ENCODE measurements around the gene TOMM34.

- TF ChIP-seq, protein P1, sequence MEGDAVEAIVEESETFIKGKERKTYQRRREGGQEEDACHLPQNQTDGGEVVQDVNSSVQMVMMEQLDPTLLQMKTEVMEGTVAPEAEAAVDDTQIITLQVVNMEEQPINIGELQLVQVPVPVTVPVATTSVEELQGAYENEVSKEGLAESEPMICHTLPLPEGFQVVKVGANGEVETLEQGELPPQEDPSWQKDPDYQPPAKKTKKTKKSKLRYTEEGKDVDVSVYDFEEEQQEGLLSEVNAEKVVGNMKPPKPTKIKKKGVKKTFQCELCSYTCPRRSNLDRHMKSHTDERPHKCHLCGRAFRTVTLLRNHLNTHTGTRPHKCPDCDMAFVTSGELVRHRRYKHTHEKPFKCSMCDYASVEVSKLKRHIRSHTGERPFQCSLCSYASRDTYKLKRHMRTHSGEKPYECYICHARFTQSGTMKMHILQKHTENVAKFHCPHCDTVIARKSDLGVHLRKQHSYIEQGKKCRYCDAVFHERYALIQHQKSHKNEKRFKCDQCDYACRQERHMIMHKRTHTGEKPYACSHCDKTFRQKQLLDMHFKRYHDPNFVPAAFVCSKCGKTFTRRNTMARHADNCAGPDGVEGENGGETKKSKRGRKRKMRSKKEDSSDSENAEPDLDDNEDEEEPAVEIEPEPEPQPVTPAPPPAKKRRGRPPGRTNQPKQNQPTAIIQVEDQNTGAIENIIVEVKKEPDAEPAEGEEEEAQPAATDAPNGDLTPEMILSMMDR (conservative IDR thresholded peaks at IDR 0.05; ENCODE audit: low read length) = no peak
- no peak for TF ChIP-seq EZH2phosphoT487 (IDR thresholded peaks at IDR 0.05; ENCODE audit: borderline replicate concordance)
Measured at GRCh38 chr20:44916586-44916985, 43.6 kb downstream of the TOMM34 start.

All from Loucy (cell line).